GM23338 (cell line): Measurements from ENCODE around the gene WNT7A. TPM values are rescaled to one million over a fixed set of nuclear protein-coding genes. Genes with fewer than 3 reads are reported as not detected.

Experiments
- ATAC-seq: fragments of 200-7000 bp; cut with Tn5 transposase; 3 replicates; pipeline ENCODE4 v1.9.1; 2020
- DNase-seq: peaks from one replicate; pipeline ENCODE4 v3.0.0-alpha.2; 2015; ENCODE audit warnings: low spot score
- H2AFZ ChIP-seq: fragments of 200-600 bp; sonication (generic); 2 replicates; pipeline ENCODE4 v1.8.0; 2016; ENCODE audit warnings: antibody characterized with exemption, mild to moderate bottlenecking, moderate library complexity
- H3F3A ChIP-seq: fragments of 200-600 bp; sonication (generic); replicated peaks from 2 replicates; pipeline ENCODE4 v1.8.0; 2017; ENCODE audit warnings: antibody characterized with exemption, mixed run types, low read depth
- H3K27ac ChIP-seq: fragments of 200-600 bp; sonication (generic); 2 replicates; pipeline ENCODE4 v1.6.1; 2016; ENCODE audit warnings: low read depth
- H3K27me3 ChIP-seq: fragments of 200-600 bp; sonication (generic); 2 replicates; pipeline ENCODE4 v1.8.0; 2016; ENCODE audit warnings: mild to moderate bottlenecking, mixed run types, moderate library complexity; ENCODE audit not compliant: insufficient read depth
- H3K36me3 ChIP-seq: fragments of 200-600 bp; sonication (generic); 2 replicates; pipeline ENCODE4 v1.8.0; 2016; ENCODE audit warnings: mild to moderate bottlenecking; ENCODE audit not compliant: insufficient read depth
- H3K4me1 ChIP-seq: fragments of 200-600 bp; sonication (generic); 2 replicates; pipeline ENCODE4 v1.8.0; 2016; ENCODE audit warnings: mild to moderate bottlenecking, moderate library complexity; ENCODE audit not compliant: insufficient read depth
- H3K4me2 ChIP-seq: fragments of 200-600 bp; sonication (generic); 2 replicates; pipeline ENCODE4 v1.7.1; 2017; ENCODE audit warnings: mixed run types
- H3K4me3 ChIP-seq: fragments of 200-600 bp; sonication (generic); 2 replicates; pipeline ENCODE4 v1.6.1; 2016; ENCODE audit warnings: mixed run types
- H3K79me2 ChIP-seq: fragments of 200-600 bp; sonication (generic); replicated peaks from 2 replicates; pipeline ENCODE4 v1.8.0; 2017; ENCODE audit warnings: mild to moderate bottlenecking; ENCODE audit not compliant: insufficient read depth
- H3K9me2 ChIP-seq: fragments of 200-600 bp; sonication (generic); 2 replicates; pipeline ENCODE4 v1.8.0; 2017; ENCODE audit not compliant: insufficient read depth
- H4K20me1 ChIP-seq: fragments of 200-600 bp; sonication (generic); replicated peaks from 2 replicates; pipeline ENCODE4 v1.8.0; 2017; ENCODE audit warnings: mild to moderate bottlenecking; ENCODE audit not compliant: insufficient read depth
- H3K27ac Mint-ChIP-seq: 2 replicates; pipeline ENCODE4 v1.8.0; 2020; ENCODE audit warnings: inconsistent platforms, mild to moderate bottlenecking, moderate library complexity, mixed read lengths
- H3K27me3 Mint-ChIP-seq: 3 replicates; pipeline ENCODE4 v1.8.0; 2022; ENCODE audit warnings: low read depth, mild to moderate bottlenecking, moderate library complexity, mixed read lengths, inconsistent platforms; ENCODE audit not compliant: insufficient read depth, poor library complexity
- H3K36me3 Mint-ChIP-seq: 3 replicates; pipeline ENCODE4 v1.8.0; 2021; ENCODE audit warnings: low read depth, mild to moderate bottlenecking, inconsistent platforms, moderate library complexity, mixed read lengths
- H3K4me1 Mint-ChIP-seq: 3 replicates; pipeline ENCODE4 v1.8.0; 2020; ENCODE audit warnings: mild to moderate bottlenecking, inconsistent platforms, mixed read lengths
- H3K4me3 Mint-ChIP-seq: 3 replicates; pipeline ENCODE4 v1.8.0; 2021; ENCODE audit warnings: moderate library complexity, mild to moderate bottlenecking, inconsistent platforms, mixed read lengths
- H3K9me3 Mint-ChIP-seq: 3 replicates; pipeline ENCODE4 v1.8.0; 2020; ENCODE audit warnings: moderate library complexity, mild to moderate bottlenecking, inconsistent platforms, mixed read lengths
- CTCF ChIP-seq, 2 experiments: fragments of 200-600 bp in 1 of 2; sonication (generic) in 1 of 2; conservative IDR thresholded peaks; 2 replicates each; pipeline versions ENCODE4 v1.5.1 to v1.6.1; 2016 to 2017; ENCODE audit warnings: antibody characterized with exemption in 2 of 2, low read depth in 2 of 2, mild to moderate bottlenecking in 2 of 2, moderate library complexity in 1 of 2
- EZH2 ChIP-seq: fragments of 200-600 bp; sonication (generic); IDR thresholded peaks from one replicate; pipeline ENCODE4 v1.8.0; 2017; ENCODE audit warnings: antibody characterized with exemption, mild to moderate bottlenecking, low read depth; ENCODE audit not compliant: unreplicated experiment
- EZH2phosphoT487 ChIP-seq: fragments of 200-600 bp; sonication (generic); IDR thresholded peaks from one replicate; pipeline ENCODE4 v1.8.1; 2018; ENCODE audit warnings: antibody characterized with exemption; ENCODE audit not compliant: unreplicated experiment
- JUNB ChIP-seq: IDR thresholded peaks from one replicate; pipeline ENCODE4 v1.6.1; 2016; ENCODE audit warnings: antibody characterized with exemption; ENCODE audit not compliant: unreplicated experiment
- POLR2AphosphoS5 ChIP-seq: IDR thresholded peaks from 2 replicates; pipeline ENCODE4 v1.6.1; 2016; ENCODE audit warnings: antibody characterized with exemption, low read depth
- ZNF331 ChIP-seq: fragments of 250-450 bp; sonication (Bioruptor Pico); IDR thresholded peaks from 2 replicates; pipeline ENCODE4 v1.5.0; 2020; ENCODE audit warnings: low read depth, mild to moderate bottlenecking, moderate library complexity
- polyA plus RNA-seq: library from polyadenylated mRNA; unstranded; fragments of >200 nt; fragmentation: Nextera tagmentation; extraction: Ambion mirVana; gene quantifications from 2 replicates; pipeline ENCODE4 v1.2.1, GENCODE V29; 2016
- total RNA-seq: library from RNA; depleted of rRNA; stranded (reverse); fragments of >200 nt; shearing (Covaris generic); gene quantifications from 2 replicates; pipeline ENCODE4 v1.2.3, GENCODE V29; 2014
- TF ChIP-seq, protein P1 (sequence below): IDR thresholded peaks from 2 replicates; pipeline ENCODE4 v1.6.1; 2016; ENCODE audit warnings: antibody characterized with exemption

The WNT7A gene
- total and polyA plus RNA-seq, 2 experiments from 2014 or later = not detected

DNA sequence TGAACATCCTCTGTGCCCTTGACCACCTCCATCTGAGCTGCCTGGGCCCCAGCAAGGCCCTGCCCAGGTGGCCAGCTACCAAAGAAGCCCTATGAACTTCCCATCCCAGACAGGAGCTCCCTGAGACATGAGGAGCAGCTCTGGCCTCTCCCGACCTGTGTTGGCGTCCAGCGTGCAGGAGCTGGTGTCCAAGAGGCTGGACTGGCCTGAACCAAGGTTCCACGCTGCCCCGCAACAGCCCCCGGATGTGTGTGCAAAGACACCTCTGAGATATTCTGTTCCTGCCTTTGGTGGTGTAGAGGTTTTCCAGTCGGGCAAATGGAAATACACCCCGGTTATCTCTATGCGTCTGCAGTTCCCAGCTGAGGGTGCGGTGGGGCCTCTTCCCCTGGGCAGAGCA is 42.1 kb downstream of the WNT7A start:
- H3K4me1 Mint-ChIP-seq = peaks cover 3% of the 10 kb centered on the region; the same call in 1 of the 3 replicates
- no peak overlapping the region for H3K27ac Mint-ChIP-seq
- no peaks in the 10 kb centered on the region for H3K4me1 ChIP-seq
- H3K9me2 ChIP-seq = no peaks in the 10 kb centered on the region
- H3K79me2 ChIP-seq = no peaks in the 10 kb centered on the region
- no peak for DNase-seq
- H3K27ac ChIP-seq = no peak overlapping the region
- H3K27me3 Mint-ChIP-seq = peaks cover 7% of the 10 kb centered on the region
- H3K36me3 Mint-ChIP-seq = no peaks in the 10 kb centered on the region
- ATAC-seq = no peak
- no peaks in the 10 kb centered on the region for H3K9me3 Mint-ChIP-seq
- no peak overlapping the region for H3K4me3 Mint-ChIP-seq
- no peaks in the 10 kb centered on the region for H3K27me3 ChIP-seq
- no peaks in the 10 kb centered on the region for H3K36me3 ChIP-seq
- H3F3A ChIP-seq = no peaks in the 10 kb centered on the region
- H3K4me2 ChIP-seq = no peak overlapping the region
- TF ChIP-seq CTCF (conservative IDR thresholded peaks at IDR 0.05; ENCODE audit: low read depth in 2 of 2) (no peak), EZH2phosphoT487 (no peak)
- TF ChIP-seq, protein P1, sequence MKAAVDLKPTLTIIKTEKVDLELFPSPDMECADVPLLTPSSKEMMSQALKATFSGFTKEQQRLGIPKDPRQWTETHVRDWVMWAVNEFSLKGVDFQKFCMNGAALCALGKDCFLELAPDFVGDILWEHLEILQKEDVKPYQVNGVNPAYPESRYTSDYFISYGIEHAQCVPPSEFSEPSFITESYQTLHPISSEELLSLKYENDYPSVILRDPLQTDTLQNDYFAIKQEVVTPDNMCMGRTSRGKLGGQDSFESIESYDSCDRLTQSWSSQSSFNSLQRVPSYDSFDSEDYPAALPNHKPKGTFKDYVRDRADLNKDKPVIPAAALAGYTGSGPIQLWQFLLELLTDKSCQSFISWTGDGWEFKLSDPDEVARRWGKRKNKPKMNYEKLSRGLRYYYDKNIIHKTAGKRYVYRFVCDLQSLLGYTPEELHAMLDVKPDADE = no peak
- H2AFZ ChIP-seq = no peak overlapping the region
- no peaks in the 10 kb centered on the region for H4K20me1 ChIP-seq
- no peak overlapping the region for H3K4me3 ChIP-seq

DNA sequence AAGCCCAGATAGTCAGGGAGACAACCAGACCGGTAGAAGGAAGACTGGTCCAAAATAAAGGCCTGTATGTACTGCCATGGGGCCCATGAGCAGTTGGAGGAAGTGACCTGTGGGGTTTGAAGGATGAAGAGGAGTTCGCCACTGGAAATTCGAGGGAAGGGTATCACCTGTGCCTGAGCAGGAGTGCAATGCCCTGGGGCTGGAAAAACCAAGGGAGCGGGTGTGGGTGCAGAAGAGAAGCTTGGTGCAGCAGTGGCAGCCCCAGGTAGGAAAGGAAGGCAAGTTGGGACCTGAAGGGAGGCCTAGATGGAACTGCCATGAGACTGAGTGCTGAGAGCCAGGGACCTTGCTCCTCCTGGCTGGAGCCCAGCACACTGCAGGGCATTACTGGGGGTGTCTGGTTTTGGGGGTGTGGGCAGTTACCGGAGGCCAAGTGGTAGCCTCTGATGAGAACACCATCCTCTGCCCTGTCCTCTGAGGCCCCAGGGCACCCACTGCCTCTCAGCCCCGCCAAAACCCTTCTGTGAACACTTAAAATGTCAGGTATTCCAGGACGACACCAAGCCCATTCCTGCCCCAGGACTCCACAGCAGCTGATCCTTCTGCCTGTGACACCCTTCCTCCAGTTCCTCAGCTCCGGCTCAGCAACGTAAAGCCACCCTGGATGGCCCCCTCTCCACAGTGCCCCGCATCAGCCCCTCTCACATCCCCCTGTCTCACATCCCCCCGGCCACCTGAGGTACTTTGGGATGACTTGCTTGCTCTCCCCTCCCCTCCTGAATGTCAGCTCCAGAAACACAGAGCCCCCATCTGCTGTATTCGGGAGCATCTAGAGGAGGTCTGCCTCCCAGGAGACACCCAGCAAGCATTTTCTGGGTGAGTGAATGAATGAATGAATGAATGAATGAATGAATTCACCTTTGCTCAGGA is 42.9 kb downstream of the WNT7A start:
- ATAC-seq (no peak; the same call in 1 of the 3 replicates), DNase-seq (no peak)
- no peak overlapping the region for H3K27ac Mint-ChIP-seq
- Histone ChIP-seq H3F3A (no peaks in the 10 kb centered on the region), H3K4me1 (no peaks in the 10 kb centered on the region), H3K27me3 (no peaks in the 10 kb centered on the region), H4K20me1 (no peaks in the 10 kb centered on the region), H3K9me2 (no peaks in the 10 kb centered on the region), H3K27ac (no peak overlapping the region), H2AFZ (no peak overlapping the region), H3K79me2 (no peaks in the 10 kb centered on the region), H3K36me3 (no peaks in the 10 kb centered on the region), H3K4me2 (no peak overlapping the region), H3K4me3 (no peak overlapping the region)
- no peaks in the 10 kb centered on the region; the same call in 2 of the 3 replicates for H3K36me3 Mint-ChIP-seq
- peaks cover 3% of the 10 kb centered on the region; the same call in 1 of the 3 replicates for H3K4me1 Mint-ChIP-seq
- no peak overlapping the region for H3K4me3 Mint-ChIP-seq
- peaks cover 7% of the 10 kb centered on the region for H3K27me3 Mint-ChIP-seq
- H3K9me3 Mint-ChIP-seq = no peaks in the 10 kb centered on the region
- TF ChIP-seq JUNB (no peak), ZNF331 (CRISPR knock-in tag) (no peak), EZH2phosphoT487 (no peak), EZH2 (no peak), POLR2AphosphoS5 (no peak), CTCF (conservative IDR thresholded peaks at IDR 0.05; ENCODE audit: low read depth in 2 of 2) (no peak; a peak in 1 of 4 replicates)
- TF ChIP-seq, protein P1 = no peak
